GM12878 (cell line): ENCODE results near the gene PPT2. TPM values are rescaled to one million over a fixed set of nuclear protein-coding genes. Genes with fewer than 3 reads are reported as not detected.

ENCODE experiments used
- ATAC-seq: fragments of 200-7000 bp; cut with Tn5 transposase; 3 replicates; pipeline ENCODE4 v1.9.1; 2020; ENCODE audit warnings: mild to moderate bottlenecking, moderate library complexity
- BruUV-seq: library from RNA; stranded (reverse); fragments of 400-500 nt; replicated peaks from 2 replicates; lab custom pipeline; 2021; lab: Mats Ljungman, UMichigan
- CTCF ChIA-PET: fragments of 300-600 bp; sonication (Branson Sonifier 250); formaldehyde crosslinking; extraction: SDS; loops from one replicate; lab custom pipeline; 2021; ENCODE audit warnings: inconsistent platforms; lab: Yijun Ruan, JAX
- POLR2A ChIA-PET: fragments of 350-600 bp; formaldehyde crosslinking; extraction: SDS; loops from one replicate; lab custom pipeline; 2021; ENCODE audit warnings: inconsistent platforms; lab: Charles Lee
- RAD21 ChIA-PET: fragments of 300-600 bp; sonication (Branson Sonifier 250); formaldehyde crosslinking; loops from one replicate; lab custom pipeline; 2023; ENCODE audit warnings: antibody characterized with exemption; ENCODE audit not compliant: unreplicated experiment; lab: Charles Lee
- SMC1A ChIA-PET: fragments of 300-600 bp; sonication (Branson Sonifier 250); formaldehyde crosslinking; loops from one replicate; lab custom pipeline; 2023; ENCODE audit not compliant: unreplicated experiment, uncharacterized antibody; lab: Charles Lee
- DNase-seq: peaks from one replicate; pipeline ENCODE4 v3.0.0-alpha.2; 2011; ENCODE audit warnings: low read depth, low spot score
- FAIRE-seq: peaks from 3 replicates; lab custom pipeline; 2011; peaks lifted over from hg19 to GRCh38; lab: Jason Lieb, UNC
- H2AFZ ChIP-seq: 2 replicates; pipeline ENCODE4 v1.6.0; 2011; ENCODE audit warnings: low read depth, low read length, control low read depth; ENCODE audit not compliant: control insufficient read depth
- H3K27ac ChIP-seq: 2 replicates; pipeline ENCODE4 v1.5.1; 2011; ENCODE audit warnings: control low read depth; ENCODE audit not compliant: control insufficient read depth, insufficient read depth
- H3K27me3 ChIP-seq, 2 experiments: replicated peaks in 1 of 2; 2 replicates each; pipeline versions ENCODE4 v1.6.0 to v1.6.1; 2011; ENCODE audit warnings: low read length in 1 of 2; ENCODE audit not compliant: control insufficient read depth in 2 of 2, insufficient read depth in 2 of 2
- H3K36me3 ChIP-seq, 2 experiments: 2 replicates each; pipeline ENCODE4 v1.5.1; 2011; ENCODE audit warnings: low read length in 1 of 2; ENCODE audit not compliant: control insufficient read depth in 2 of 2, insufficient read depth in 2 of 2
- H3K4me1 ChIP-seq: 2 replicates; pipeline ENCODE4 v1.6.1; 2011; ENCODE audit warnings: mild to moderate bottlenecking, low read length, moderate library complexity, mixed read lengths; ENCODE audit not compliant: control insufficient read depth, insufficient read depth
- H3K4me2 ChIP-seq: 2 replicates; pipeline ENCODE4 v1.6.0; 2011; ENCODE audit warnings: control low read depth; ENCODE audit not compliant: control insufficient read depth, insufficient read depth
- H3K4me3 ChIP-seq: fragments of 200-600 bp; sonication (generic); 2 replicates; pipeline ENCODE4 v1.5.1; 2016
- H3K79me2 ChIP-seq: 2 replicates; pipeline ENCODE4 v1.6.0; 2011; ENCODE audit warnings: low read length; ENCODE audit not compliant: control insufficient read depth, insufficient read depth
- H3K9ac ChIP-seq: 2 replicates; pipeline ENCODE4 v1.8.0; 2011; ENCODE audit warnings: low read length, control low read depth, mixed read lengths; ENCODE audit not compliant: control insufficient read depth, insufficient read depth
- H3K9me3 ChIP-seq: replicated peaks from 3 replicates; pipeline ENCODE4 v1.5.1; 2011; ENCODE audit warnings: mild to moderate bottlenecking, low read length; ENCODE audit not compliant: control insufficient read depth, insufficient read depth
- H4K20me1 ChIP-seq: 2 replicates; pipeline ENCODE4 v1.6.0; 2011; ENCODE audit not compliant: control insufficient read depth, insufficient read depth
- BHLHE40 ChIP-seq, 2 experiments: fragments of 450-650 bp in 1 of 2; IDR thresholded peaks; 2 replicates each; pipeline ENCODE4 v1.6.1; 2011 to 2017; ENCODE audit warnings: low read depth in 2 of 2, borderline replicate concordance in 1 of 2, improper control_type of control experiment in 1 of 2, low read length in 1 of 2, mild to moderate bottlenecking in 1 of 2
- CHD2 ChIP-seq: IDR thresholded peaks from 2 replicates; pipeline ENCODE4 v1.6.1; 2011; ENCODE audit warnings: low read depth, low read length, improper control_type of control experiment, borderline replicate concordance
- EED ChIP-seq: sonication (generic); IDR thresholded peaks from 2 replicates; pipeline ENCODE4 v1.6.1; 2016; ENCODE audit warnings: antibody characterized with exemption, low read depth
- IKZF2 ChIP-seq, 2 experiments: fragments of 450-650 bp; IDR thresholded peaks; 2 replicates each; pipeline ENCODE4 v1.6.1; 2017; ENCODE audit warnings: mild to moderate bottlenecking in 2 of 2, moderate library complexity in 2 of 2
- POU2F2 ChIP-seq: IDR thresholded peaks from 3 replicates; pipeline ENCODE4 v1.6.1; 2011; ENCODE audit warnings: low read depth, mild to moderate bottlenecking, low read length, borderline replicate concordance
- SIN3A ChIP-seq: IDR thresholded peaks from 2 replicates; pipeline ENCODE4 v1.6.1; 2012; ENCODE audit warnings: low read depth, low read length, improper control_type of control experiment
- SREBF2 ChIP-seq: IDR thresholded peaks from 2 replicates; pipeline ENCODE4 v1.6.1; 2012; ENCODE audit warnings: mild to moderate bottlenecking, low read length
- TBL1XR1 ChIP-seq: IDR thresholded peaks from 2 replicates; pipeline ENCODE4 v1.6.1; 2012; ENCODE audit warnings: low read depth, low read length, improper control_type of control experiment
- TCF12 ChIP-seq: IDR thresholded peaks from 2 replicates; pipeline ENCODE4 v1.6.1; 2011; ENCODE audit warnings: low read depth, mild to moderate bottlenecking, low read length
- USF2 ChIP-seq: IDR thresholded peaks from 2 replicates; pipeline ENCODE4 v1.6.1; 2011; ENCODE audit warnings: low read depth, low read length, improper control_type of control experiment, borderline replicate concordance
- YY1 ChIP-seq: IDR thresholded peaks from 2 replicates; pipeline ENCODE4 v1.6.1; 2011; ENCODE audit warnings: low read depth, mild to moderate bottlenecking, low read length
- ZBTB40 ChIP-seq: fragments of 450-650 bp; IDR thresholded peaks from 2 replicates; pipeline ENCODE4 v1.6.1; 2016; ENCODE audit warnings: mild to moderate bottlenecking, moderate library complexity, borderline replicate concordance
- ZNF274 ChIP-seq: IDR thresholded peaks from one replicate; pipeline ENCODE4 v1.8.0; 2011; ENCODE audit not compliant: insufficient read length, insufficient read depth
- WGBS: methylation state at CpG from one replicate; pipeline ENCODE4 v1.1.6; 2016; ENCODE audit warnings: low lambda C conversion rate; ENCODE audit not compliant: insufficient replicate concordance, insufficient coverage; ENCODE audit errors: missing lambda C conversion rate; 5-methylcytosine and 5-hydroxymethylcytosine counted together
- in situ Hi-C: fragments of 300-500 bp; cut with MboI; formaldehyde crosslinking; loops from 9 replicates; pipeline ENCODE4 v1.14.3; 2018; ENCODE audit warnings: mixed read lengths
- intact Hi-C: fragments of 100-400 bp; cut with micrococcal nuclease; formaldehyde crosslinking; loops from one replicate; pipeline ENCODE4 v1.14.2; 2022; ENCODE audit not compliant: unreplicated experiment
- polyA plus RNA-seq, 11 experiments: library from polyadenylated mRNA; depleted of rRNA in 4 of 11; unstranded in 6 of 11; stranded (reverse) in 5 of 11; fragments of >200 nt; fragmentation: Nextera tagmentation in 4 of 11; fragmentation: Illumina TruSeq in 1 of 11; extraction: Ambion mirVana in 4 of 11; extraction: Trizol in 1 of 11; gene quantifications; 1 replicate in 1 of 11; 2 replicates in 10 of 11; pipeline versions ENCODE4 v1.2.1 to v1.2.3, GENCODE V29; 2011 to 2016; ENCODE audit warnings: inconsistent platforms in 2 of 11, missing spikeins in 2 of 11, low read depth in 1 of 11
- total RNA-seq, 4 experiments: library from RNA; depleted of rRNA in 3 of 4; stranded (reverse); fragments of >200 nt in 3 of 4; fragmentation: Illumina TruSeq in 1 of 4; extraction: Trizol in 1 of 4; gene quantifications; 2 replicates each; pipeline versions ENCODE4 v1.2.1 to v1.2.3, GENCODE V29; 2013 to 2021
- TF ChIP-seq, protein P1 (sequence below): fragments of 450-650 bp; formaldehyde crosslinking; IDR thresholded peaks from 2 replicates; pipeline ENCODE4 v1.4.0; 2022; ENCODE audit warnings: mild to moderate bottlenecking, moderate library complexity

Gene PPT2
- total and polyA plus RNA-seq, 10 of the 15 experiments (the other 5 are each of a cell fraction or from before 2014, with no cell fraction given), result 1.3 to 25.5 (median 5.5) TPM

DNA sequence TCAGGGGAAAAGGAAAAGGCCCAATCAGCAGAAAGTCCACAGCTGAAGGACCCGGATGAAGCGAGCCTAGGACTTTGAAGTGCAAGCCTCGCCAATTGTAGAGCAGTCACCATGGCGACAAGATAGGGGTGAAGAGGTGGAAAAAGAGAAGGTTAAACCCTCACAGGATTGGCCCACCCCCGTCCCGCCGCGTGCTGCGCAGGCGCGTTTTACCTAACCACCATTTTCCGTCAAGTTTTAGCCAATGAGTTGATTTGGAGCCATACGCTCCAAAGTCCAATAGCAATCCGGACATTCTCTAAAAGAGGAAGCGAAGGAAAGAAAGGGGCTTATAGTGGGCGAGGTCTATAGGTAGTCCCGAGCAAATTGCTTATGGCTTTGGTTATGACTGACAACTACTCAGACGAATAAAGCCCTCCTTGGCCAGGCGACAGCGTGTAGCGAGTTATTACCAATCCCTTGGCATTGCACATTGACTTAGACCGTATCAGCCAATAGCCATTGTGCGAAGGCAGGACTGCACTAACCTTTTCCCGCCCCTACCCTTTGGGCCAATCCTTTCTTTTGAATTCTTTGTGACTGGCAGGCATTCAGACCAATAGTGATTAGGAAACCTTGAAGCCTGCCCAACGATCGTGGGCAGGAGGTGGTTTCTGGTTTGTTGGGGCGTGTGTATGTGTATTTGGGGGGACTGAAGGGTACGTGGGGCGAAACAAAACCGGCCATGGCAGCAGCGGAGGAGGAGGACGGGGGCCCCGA lies 24.0 kb downstream of the PPT2 start, which contains the start of gene RNF5:
TSS of gene RNF5 (plus strand) at position 618 of the 759 bp plus-strand sequence. CDS start at position 725, 107 bp downstream.
- Histone ChIP-seq H2AFZ (peak within 1 kb of the TSS; percentile 78), H3K9ac (peak within 1 kb of the TSS; percentile 91), H3K9me3 (no peaks in the 10 kb centered on the region), H3K27me3 (no peaks in the 10 kb centered on the region), H3K4me2 (peak within 1 kb of the TSS; percentile 77), H4K20me1 (no peaks in the 10 kb centered on the region), H3K4me3 (peak within 1 kb of the TSS; percentile 86), H3K4me1 (peaks cover 10% of the 10 kb centered on the region), H3K79me2 (peaks cover 22% of the 10 kb centered on the region), H3K27ac (peak within 1 kb of the TSS; percentile 79), H3K36me3 (peaks cover 0 to 2% of the 10 kb centered on the region in 2 experiments; a peak in 2 of 4 replicates)
- DNase-seq (peak; percentile 100), FAIRE-seq (peak; percentile 100), ATAC-seq (peak; percentile 91)
- BruUV-seq, result no TSS peak
- intact Hi-C loops (loop anchor here (2.0 kb wide), 2 partner anchors 13 to 59 kb away; partner anchors contain the start of gene PBX2), in situ Hi-C loops (no loop called here)
- POLR2A ChIA-PET, result interaction anchor here (1.3 to 5.7 kb wide), 7 partner anchors 12 to 59 kb away, joined by 3 to 123 read pairs (median 11); partner anchors contain the start of genes ATF6B, FKBPL, GPSM3 and PBX2
- SMC1A ChIA-PET, result interaction anchor here (1.0 to 4.2 kb wide), 4 partner anchors 14 to 351 kb away, joined by 3 to 41 read pairs (median 14); partner anchors contain the start of genes ATF6B, FKBPL, GPSM3 and HSPA1B
- RAD21 ChIA-PET, result interaction anchor here (0.7 to 2.6 kb wide), 8 partner anchors 11 to 49 kb away, joined by 3 to 21 read pairs (median 6); partner anchors contain the start of genes ATF6B, GPSM3 and PBX2
- 3% methylated on average over 32 of the region's 33 CpGs for WGBS
- CTCF ChIA-PET, result interaction anchor here (0.6 to 2.2 kb wide), 7 partner anchors 13 to 1286 kb away, joined by 3 to 19 read pairs (median 4); partner anchors contain the start of gene GPSM3
- TF ChIP-seq YY1 (peak; percentile 61; the same call in 1 of the 2 replicates), TBL1XR1 (no peak), EED (0 out of 2 replicates have a peak, but pooled peaks have one; percentile 9), ZBTB40 (peak; percentile 51; the same call in 1 of the 2 replicates), SREBF2 (no peak), USF2 (no peak), IKZF2 (IDR thresholded peaks at IDR 0.05) (no peak), TCF12 (no peak), ZNF274 (no peak), CHD2 (peak; percentile 96), BHLHE40 (IDR thresholded peaks at IDR 0.05; ENCODE audit: borderline replicate concordance in 1 of 2, low read depth in 2 of 2, low read length in 1 of 2) (peak in 1 of 2 experiments; percentile 48; a peak in 1 of 4 replicates), POU2F2 (peak; percentile 3; the same call in 1 of the 3 replicates), SIN3A (peak; percentile 79; the same call in 1 of the 2 replicates)
- TF ChIP-seq, protein P1, sequence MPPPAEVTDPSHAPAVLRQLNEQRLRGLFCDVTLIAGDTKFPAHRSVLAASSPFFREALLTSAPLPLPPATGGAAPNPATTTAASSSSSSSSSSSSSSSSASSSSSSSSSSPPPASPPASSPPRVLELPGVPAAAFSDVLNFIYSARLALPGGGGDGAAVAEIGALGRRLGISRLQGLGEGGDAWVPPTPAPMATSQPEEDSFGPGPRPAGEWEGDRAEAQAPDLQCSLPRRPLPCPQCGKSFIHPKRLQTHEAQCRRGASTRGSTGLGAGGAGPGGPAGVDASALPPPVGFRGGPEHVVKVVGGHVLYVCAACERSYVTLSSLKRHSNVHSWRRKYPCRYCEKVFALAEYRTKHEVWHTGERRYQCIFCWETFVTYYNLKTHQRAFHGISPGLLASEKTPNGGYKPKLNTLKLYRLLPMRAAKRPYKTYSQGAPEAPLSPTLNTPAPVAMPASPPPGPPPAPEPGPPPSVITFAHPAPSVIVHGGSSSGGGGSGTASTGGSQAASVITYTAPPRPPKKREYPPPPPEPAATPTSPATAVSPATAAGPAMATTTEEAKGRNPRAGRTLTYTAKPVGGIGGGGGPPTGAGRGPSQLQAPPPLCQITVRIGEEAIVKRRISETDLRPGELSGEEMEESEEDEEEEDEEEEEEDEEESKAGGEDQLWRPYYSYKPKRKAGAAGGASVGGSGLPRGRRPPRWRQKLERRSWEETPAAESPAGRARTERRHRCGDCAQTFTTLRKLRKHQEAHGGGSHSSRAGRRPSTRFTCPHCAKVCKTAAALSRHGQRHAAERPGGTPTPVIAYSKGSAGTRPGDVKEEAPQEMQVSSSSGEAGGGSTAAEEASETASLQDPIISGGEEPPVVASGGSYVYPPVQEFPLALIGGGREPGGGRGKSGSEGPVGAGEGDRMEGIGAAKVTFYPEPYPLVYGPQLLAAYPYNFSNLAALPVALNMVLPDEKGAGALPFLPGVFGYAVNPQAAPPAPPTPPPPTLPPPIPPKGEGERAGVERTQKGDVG (CRISPR knock-in tag), result no peak
